Inferior parietal cortex (tissue), 1 donor: Measurements from ENCODE around the gene TRIM73.
"Not testable (repeated sequence)": the region's sequence is repeated elsewhere in the genome, so short reads cannot be mapped to it uniquely, and the experiment has no call there.

Experiments used
- DNase-seq: peaks from one replicate; pipeline ENCODE4 v3.0.0-alpha.2; 2016; ENCODE audit errors: extremely low spot score

TRIM73 gene

GRCh38 chr7:75415829-75416373 lies 20.5 kb downstream of the TRIM73 start:
- not testable (repeated sequence) for DNase-seq

DNA sequence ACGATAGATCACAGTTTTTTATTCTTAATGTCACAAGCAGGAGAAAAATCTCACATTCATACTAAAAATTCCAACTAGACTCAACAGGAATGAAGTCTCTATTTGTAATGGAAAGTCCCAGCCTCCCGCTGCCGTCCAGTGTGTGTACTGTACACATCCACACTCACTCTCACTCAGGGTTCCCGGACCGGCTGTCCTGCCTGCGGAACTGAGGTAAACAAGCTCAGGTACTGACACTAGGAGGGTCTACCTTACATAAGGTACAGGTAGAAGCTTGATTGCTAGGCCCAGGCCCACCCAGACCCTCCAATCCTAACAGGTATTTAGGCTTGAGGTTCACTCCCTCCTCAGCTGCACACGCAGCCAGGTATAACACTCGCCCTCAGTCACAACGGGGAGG lies 21.4 kb downstream of the TRIM73 start:
- not testable (repeated sequence) for DNase-seq

- not testable (repeated sequence) for DNase-seq
Observed at GRCh38 chr7:75418292-75418858, 22.9 kb downstream of the TRIM73 start.

- not testable (repeated sequence) for DNase-seq
Observed at GRCh38 chr7:75419210-75419609, 23.8 kb downstream of the TRIM73 start.

GRCh38 chr7:75419693-75420092 lies 24.3 kb downstream of the TRIM73 start:
- not testable (repeated sequence) for DNase-seq

DNA sequence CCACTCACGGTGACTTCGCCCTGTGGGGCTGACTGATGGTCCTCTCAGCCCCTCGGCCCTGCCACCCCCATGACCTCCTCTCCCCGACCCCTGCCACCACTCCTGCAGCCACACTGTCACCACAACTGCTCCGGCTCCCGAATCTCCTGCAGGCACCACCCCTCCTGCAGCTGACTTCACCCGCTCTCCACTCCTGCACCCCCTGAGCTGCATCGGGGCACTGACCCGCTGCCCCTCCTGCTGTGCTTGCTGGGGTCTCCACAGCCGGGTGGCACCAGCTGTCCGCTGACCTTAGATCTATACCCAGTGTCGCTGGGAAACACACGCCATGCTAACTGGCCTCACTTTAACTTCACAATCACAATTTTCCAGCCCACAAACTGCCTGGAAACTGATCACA lies 24.7 kb downstream of the TRIM73 start:
- not testable (repeated sequence) for DNase-seq

- DNase-seq: not testable (repeated sequence)
Observed at GRCh38 chr7:75421798-75422710, 26.6 kb downstream of the TRIM73 start.

DNA sequence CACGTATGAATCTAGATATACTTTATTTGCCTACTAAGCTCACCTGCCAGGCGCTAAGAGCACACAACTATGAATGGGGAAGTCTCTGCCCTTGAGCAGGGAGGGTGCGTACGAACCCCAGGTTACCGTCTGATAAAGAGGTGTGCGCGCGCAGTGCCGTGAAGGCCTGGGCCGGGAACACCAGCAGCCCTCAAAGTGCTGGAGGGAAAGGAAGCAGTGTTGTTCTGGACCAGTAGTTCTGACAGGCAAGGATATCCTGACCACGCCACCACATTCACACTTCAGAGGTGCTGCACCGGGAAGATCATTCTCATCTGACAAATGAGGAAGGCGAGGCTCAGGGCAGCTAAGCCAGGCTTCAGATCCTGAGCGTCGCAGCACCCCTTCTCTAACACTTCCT lies 28.1 kb downstream of the TRIM73 start:
- not testable (repeated sequence) for DNase-seq

- DNase-seq: not testable (repeated sequence)
Observed at GRCh38 chr7:75439000-75439399, 43.6 kb downstream of the TRIM73 start.

- DNase-seq: not testable (repeated sequence)
Observed at GRCh38 chr7:75442101-75442464, 46.7 kb downstream of the TRIM73 start.

GRCh38 chr7:75442465-75443111 lies 47.2 kb downstream of the TRIM73 start:
- peak; percentile 18 for DNase-seq

- DNase-seq: not testable (repeated sequence)
Observed at GRCh38 chr7:75449946-75450345, 54.5 kb downstream of the TRIM73 start.

DNA sequence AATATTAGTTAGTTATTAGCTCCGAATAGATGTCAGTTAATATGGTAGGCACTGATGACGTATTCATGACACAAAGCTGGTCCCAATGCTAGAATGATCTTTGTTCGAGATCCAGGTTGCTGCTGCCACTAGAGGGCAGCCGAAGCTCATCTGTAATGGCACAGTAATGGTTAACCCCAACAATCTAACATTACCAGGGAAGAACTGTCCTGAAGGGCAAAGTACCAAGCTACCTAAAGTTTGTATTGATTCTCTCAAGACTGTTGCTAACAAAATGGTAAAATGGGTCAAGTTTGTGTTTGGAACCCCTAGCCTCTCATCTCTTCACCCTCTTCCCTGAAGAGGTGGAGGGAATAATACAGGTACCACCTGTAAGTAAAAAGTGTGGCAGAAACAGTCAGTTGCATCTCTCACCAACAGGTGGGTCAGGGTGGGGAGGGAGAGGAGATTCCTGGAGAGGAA lies 57.1 kb downstream of the TRIM73 start:
- not testable (repeated sequence) for DNase-seq
